Motor neuron (in vitro differentiated cells): ENCODE results near the gene MEX3D. TPM values are rescaled to one million over a fixed set of nuclear protein-coding genes. Genes with fewer than 3 reads are reported as not detected.

Experiments used
- ATAC-seq, 8 experiments: fragments of 200-7000 bp; cut with Tn5 transposase; replicated peaks in 6 of 8; 2 replicates each; pipeline ENCODE4 v1.8.0; 2021; ENCODE audit warnings: mild to moderate bottlenecking in 8 of 8, moderate library complexity in 8 of 8
- H3K27ac ChIP-seq, 2 donors: fragments of 250-450 bp; sonication (Bioruptor Pico); 2 replicates each; pipeline ENCODE4 v1.9.0; 2021; ENCODE audit warnings: antibody characterized with exemption in 2 of 2, mild to moderate bottlenecking in 2 of 2, moderate library complexity in 1 of 2
- H3K4me1 ChIP-seq, 2 donors: fragments of 250-450 bp; sonication (Bioruptor Pico); replicated peaks in 1 of 2; 2 replicates each; pipeline ENCODE4 v1.6.1; 2021; ENCODE audit warnings: antibody characterized with exemption in 2 of 2, mild to moderate bottlenecking in 2 of 2, moderate library complexity in 1 of 2
- H3K4me3 ChIP-seq, 5 donors: fragments of 250-450 bp; sonication (Bioruptor Pico); 2 replicates each; pipeline ENCODE4 v1.9.0; 2021; ENCODE audit warnings: antibody characterized with exemption in 5 of 5, mild to moderate bottlenecking in 5 of 5, moderate library complexity in 4 of 5
- WGBS, 10 experiments: fragments of 450-650 bp; shearing (Covaris generic); methylation state at CpG; one replicate each; pipeline ENCODE4 v1.0.0; 2022; 5-methylcytosine and 5-hydroxymethylcytosine counted together
- in situ Hi-C, 9 experiments: fragments of 400-800 bp; cut with MboI; loops; one replicate each; pipeline ENCODE4 v1.15.0; 2021; ENCODE audit warnings: low sequenced_read_pairs in 9 of 9, low pct_unique_long_range_greater_than_20kb in 2 of 9; ENCODE audit not compliant: unreplicated experiment in 9 of 9
- total RNA-seq, 8 experiments: library from RNA; unstranded; fragments of 300-600 nt; gene quantifications; 2 replicates each; pipeline versions ENCODE4 v1.2.3 to v1.2.4, GENCODE V29; 2022

MEX3D gene
- total RNA-seq, 8 experiments from 2014 or later: 3.2 to 46.9 (median 18.1) TPM

DNA sequence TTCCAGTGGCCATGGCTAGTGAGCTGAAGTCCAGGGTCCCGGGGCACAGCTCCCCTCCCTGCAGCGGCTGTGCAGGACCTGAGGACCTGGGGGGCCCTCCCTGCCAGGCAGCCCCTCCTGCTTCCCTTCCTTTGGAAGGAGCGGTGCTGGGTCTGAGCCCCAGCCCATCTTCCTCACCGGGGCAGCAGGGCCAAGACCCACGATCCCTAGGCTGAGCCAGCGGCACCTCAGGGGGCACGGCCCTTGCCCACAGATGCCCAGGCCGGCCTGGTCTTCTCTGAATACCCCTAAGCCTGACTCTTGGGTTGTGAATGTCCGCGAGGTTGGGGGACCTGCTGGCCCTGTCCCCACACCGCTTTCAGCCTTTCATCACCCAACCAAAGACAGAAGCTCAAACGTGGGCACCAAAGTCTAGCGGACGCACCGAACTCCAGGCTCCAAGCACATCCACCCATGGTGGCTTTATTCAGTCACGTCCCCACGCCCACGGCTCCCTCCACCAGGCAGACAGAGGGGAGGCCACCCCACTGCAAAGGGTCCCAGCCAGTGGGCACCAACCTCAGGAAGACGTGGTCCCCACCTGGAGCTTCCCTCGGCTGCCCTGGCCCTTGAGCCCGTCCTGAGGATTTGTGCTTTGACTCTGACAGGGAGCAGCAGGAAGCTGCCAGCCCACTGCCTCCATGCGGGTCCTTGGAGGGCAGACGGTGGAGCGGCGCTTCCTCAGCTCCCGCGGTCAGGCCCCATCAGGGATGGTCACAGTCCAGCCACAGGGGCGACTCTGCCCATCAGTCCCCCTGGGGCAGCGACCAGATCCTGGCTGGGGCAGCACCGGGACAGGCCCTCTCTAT lies 8.3 kb upstream of the MEX3D start:
- peak overlapping the region in 1 of 2 donors; percentile 23 for H3K27ac ChIP-seq
- no peaks in the 10 kb centered on the region for H3K4me1 ChIP-seq
- 80 to 100% (median 92%) methylated on average over 2 to 11 of the region's 30 CpGs; no CpG with 5 or more reads in 6 of the 10 experiments for WGBS, 10 experiments
- no peak overlapping the region for H3K4me3 ChIP-seq
- peak in 2 of 8 experiments; percentile 10 to 15 for ATAC-seq
- in situ Hi-C loops: no loop called here

DNA sequence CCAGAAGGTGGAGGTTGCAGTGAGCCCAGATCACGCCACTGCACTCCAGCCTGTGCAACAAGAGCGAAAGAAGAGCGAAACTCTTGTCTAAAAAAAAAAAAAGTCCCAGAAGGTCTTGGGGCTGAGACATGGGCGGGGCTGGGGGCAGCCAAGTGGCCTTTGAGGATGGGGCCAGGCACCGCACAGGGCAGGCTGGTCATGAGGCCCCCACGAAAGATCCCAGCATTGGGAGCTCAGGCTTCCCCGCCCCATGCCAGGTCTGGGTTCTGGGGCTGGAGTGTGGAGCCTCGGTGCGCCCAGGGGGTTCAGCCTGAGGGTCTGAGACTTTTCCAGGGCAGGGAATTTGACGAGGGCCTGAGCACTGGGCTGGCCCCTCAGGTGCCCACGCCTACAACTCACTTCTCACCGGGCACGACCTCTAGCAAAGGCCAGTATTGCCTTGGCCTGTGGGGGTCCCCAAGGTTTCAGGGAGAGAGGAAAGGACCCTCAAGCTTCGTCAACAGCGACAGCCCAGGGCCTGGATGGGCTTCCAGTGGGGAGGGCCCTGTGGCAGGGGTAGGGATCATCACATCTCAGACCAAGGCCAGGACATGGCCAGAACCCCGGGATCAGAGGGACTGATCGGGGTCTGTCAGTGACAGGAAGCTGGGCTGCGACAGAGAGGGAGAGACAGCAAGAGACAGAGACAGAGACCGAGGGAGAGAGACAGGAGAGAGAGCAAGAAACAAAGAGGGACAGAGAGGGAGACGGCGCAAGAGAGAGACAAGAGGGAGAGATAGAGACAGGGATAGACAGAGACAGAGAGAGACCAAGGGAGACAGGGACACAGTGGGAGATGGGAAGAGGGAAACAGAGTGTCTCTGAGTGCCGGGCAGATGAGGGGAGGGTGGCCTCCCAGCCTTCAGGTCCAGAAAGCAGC lies 7.5 kb upstream of the MEX3D start:
- no peak overlapping the region for H3K4me3 ChIP-seq
- no peaks in the 10 kb centered on the region for H3K4me1 ChIP-seq
- in situ Hi-C loops: no loop called here
- 58 to 100% (median 90%) methylated on average over 1 to 8 of the region's 22 CpGs; no CpG with 5 or more reads in 1 of the 10 experiments for WGBS, 10 experiments
- peak overlapping the region in 1 of 2 donors; percentile 23 for H3K27ac ChIP-seq
- peak in 4 of 8 experiments; percentile 6 to 10 (median 8) for ATAC-seq

DNA sequence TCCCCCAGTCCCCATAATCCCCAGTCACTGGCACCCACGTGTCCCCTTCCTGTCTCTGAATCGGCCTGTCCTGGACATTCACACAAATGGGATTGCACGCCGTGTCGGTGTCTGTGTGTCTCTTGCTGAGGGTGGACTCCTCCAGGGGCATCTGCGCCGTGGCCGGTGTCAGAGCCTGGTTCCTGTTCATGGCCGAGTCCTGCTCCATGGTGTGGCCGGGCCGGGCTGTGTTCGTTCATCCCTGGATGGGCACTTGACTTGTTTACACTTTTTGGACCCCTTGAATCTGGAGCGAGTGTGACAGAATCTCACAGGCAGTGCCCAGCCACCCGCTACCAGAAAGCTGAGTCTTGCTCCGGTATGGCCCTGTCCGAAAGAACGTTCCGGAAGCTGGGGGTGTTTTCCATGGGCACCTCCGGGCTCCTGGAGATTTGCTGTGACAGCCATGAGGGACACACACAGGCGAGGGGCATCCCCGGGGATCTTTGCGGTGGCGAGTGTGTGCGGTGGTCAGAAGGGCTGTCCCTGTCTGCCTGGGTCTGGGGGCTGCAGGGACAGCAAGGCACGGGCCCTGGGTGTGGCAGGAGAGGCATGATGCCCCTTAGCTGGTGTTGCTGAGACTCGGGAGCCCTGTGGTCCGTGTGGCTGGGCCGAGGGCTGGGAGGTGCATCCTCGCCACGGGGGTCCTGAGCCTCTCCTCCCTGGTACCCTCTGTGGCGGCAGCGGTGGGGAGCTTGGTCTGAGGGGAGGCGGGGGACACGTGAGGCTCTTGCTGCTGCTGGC lies 6.4 kb upstream of the MEX3D start:
- Histone ChIP-seq H3K4me1 (no peaks in the 10 kb centered on the region), H3K27ac (peak overlapping the region in 1 of 2 donors; percentile 55), H3K4me3 (no peak overlapping the region)
- 87 to 100% (median 94%) methylated on average over 2 to 7 of the region's 34 CpGs; no CpG with 5 or more reads in 5 of the 10 experiments for WGBS, 10 experiments
- ATAC-seq: no peak
- in situ Hi-C loops: no loop called here

DNA sequence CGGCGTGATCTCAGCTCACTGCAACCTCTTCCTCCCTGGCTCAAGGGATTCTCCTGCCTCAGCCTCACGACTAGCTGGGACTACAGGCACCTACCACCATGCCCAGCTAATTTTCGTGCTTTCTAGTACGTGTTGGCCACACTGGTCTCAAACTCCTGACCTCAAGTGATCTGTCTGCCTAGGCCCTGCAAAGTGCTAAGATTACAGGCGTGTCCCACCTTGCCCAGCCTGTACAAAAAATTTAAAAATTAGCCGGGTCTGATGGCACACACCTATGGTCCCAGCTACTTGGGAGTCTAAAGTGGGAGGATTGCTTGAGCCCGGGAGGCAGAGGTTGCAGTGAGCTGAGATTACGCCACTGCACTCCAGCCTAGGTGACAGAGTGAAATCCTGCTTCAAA lies 4.7 kb upstream of the MEX3D start:
- in situ Hi-C loops: no loop called here
- H3K4me3 ChIP-seq: no peak overlapping the region
- peaks cover 0 to 4% of the 10 kb centered on the region in 2 donors for H3K4me1 ChIP-seq
- WGBS, 10 experiments: 66 to 100% (median 87%) methylated on average over 1 to 6 of the region's 9 CpGs; no CpG with 5 or more reads in 4 of the 10 experiments
- no peak overlapping the region for H3K27ac ChIP-seq
- ATAC-seq: no peak

DNA sequence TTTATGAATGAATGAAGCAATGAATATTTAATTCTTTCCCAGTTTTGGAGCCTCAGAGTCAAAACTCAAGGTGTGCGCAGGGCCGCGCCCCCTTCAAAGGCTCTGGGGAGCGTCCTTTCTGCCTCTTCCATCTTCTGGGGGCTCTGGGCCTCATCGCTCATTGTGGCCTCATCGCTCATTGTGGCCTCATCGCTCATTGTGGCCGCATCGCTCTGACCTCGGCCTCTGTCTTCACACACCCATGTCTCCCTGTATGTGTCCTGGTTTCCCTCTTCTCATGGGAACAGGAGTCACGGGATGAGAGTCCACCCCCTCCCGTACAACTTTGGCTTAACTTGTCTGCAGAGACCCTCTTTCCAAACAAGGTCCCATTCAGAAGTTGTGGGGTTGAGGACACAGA lies 3.2 kb upstream of the MEX3D start:
- H3K4me1 ChIP-seq: peaks cover 0 to 4% of the 10 kb centered on the region in 2 donors
- in situ Hi-C loops: no loop called here
- no peak for ATAC-seq
- 68 to 100% (median 87%) methylated on average over 1 to 9 of the region's 12 CpGs; no CpG with 5 or more reads in 4 of the 10 experiments for WGBS, 10 experiments
- H3K4me3 ChIP-seq: no peak overlapping the region
- H3K27ac ChIP-seq: no peak overlapping the region

DNA sequence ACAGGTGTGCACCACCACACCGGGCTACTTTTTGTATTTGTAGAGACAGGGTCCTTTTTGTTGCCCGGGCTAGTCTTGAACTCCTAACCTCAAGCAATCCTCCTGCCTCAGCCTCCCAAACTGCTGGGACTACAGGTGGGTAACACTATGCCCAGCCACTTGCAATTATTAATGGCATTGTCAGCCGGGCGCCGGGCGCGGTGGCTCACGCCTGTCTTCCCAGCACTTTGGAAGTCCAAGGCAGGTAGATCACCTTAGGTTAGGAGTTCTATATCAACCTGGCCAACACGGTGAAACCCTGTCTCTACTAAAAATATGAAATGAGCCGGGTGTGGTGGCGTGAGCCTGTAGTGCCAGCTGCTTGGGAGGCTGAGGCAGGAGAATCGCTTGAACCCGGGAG lies 2.7 kb upstream of the MEX3D start:
- in situ Hi-C loops: no loop called here
- WGBS, 10 experiments: 90 to 100% (median 98%) methylated on average over 1 to 10 of the region's 13 CpGs; no CpG with 5 or more reads in 4 of the 10 experiments
- no peak for ATAC-seq
- Histone ChIP-seq H3K4me3 (no peak overlapping the region), H3K27ac (no peak overlapping the region), H3K4me1 (peaks cover 0 to 5% of the 10 kb centered on the region in 2 donors)

DNA sequence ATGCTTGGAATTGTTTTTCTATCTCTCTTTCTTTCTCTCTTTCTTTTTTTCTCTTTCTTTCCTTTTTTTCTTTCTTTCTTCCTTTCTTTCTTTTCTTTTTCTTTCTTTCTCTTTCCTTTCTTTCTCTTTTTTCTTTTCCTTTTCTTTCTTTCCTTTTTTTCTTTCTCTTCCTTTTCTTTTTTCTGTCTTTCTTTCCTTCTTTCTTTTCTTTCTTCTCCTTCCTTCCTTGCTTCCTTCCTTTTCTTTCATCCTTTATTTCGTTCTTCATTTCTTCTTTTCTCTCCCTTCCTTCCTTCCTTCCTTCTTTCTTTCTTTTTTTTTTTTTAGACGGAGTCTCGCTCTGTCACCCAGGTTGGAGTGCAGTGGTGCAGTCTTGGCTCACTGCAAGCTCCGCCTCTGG lies 1.9 kb upstream of the MEX3D start:
- H3K4me3 ChIP-seq: no peak overlapping the region
- WGBS, 10 experiments: 59 to 95% (median 76%) methylated on average over 2 to 4 of the region's 4 CpGs
- in situ Hi-C loops: no loop called here
- H3K27ac ChIP-seq: no peak overlapping the region
- peaks cover 7 to 13% of the 10 kb centered on the region in 2 donors for H3K4me1 ChIP-seq
- ATAC-seq: no peak

DNA sequence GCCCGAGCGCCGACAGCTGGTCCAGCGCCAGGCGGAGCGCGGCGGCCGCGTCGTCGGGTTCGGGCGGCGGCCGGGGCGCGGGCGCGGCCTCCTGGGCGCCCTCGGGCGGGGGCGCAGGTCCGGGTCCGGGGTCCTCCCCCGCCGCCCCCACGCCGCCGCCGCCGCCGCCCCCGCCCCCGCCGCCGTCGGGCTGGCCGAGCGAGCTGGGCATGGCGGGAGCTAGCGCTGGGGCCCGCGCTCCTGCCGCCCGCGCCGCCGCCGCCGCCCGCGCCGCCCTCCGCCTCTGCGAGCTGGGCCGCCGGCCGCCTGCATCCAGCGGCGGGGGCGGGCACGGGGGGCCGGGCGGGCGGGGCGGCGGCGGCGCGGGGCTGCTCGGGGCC lies 287 bp downstream of the MEX3D start:
- Histone ChIP-seq H3K27ac (peak overlapping the region; percentile 91 to 99), H3K4me1 (peaks cover 8 to 13% of the 10 kb centered on the region in 2 donors), H3K4me3 (peak overlapping the region; percentile 63 to 96 (median 89))
- ATAC-seq: peak in 2 of 8 experiments; percentile 2 to 8
- no CpG with 5 or more reads among the region's 73 CpGs for WGBS, 10 experiments
- in situ Hi-C loops: no loop called here

DNA sequence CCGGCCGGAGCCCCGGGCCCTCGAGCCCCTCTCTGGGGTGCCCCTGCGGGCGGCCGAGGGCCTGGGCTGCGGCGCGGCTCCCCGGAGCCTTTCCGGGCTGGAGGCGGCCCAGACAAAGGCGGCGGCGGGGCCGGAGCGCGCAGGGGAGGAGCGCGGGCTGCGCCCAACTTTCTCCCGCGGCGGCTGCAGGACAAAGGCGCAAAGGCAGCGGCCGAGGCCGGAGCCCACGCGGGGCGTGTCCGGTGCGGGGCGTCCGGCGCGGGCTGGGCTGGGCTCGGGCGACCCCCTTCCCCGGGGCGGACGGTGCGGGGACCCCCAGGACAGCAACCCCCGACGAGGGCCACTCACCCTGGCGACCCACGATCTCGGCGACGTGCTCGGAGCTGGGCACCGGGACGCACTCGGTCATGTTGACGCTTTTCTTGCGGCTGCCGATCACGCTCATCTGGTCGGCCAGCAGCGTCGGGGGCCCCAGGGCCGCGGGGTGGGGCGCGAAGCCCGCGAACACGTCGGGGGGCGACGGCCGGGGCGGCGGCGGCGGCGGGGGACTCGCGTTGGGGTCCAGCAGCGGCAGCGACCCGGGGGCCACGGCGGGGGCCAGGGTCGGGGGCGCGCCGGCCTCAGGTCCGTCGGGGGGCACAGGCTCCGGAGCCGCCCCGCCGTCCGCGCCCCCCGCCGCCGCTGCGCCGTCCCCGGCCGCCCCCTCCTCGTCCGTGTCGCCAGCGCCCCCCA lies 843 bp downstream of the MEX3D start:
- no CpG with 5 or more reads among the region's 108 CpGs for WGBS, 10 experiments
- peak in 3 of 8 experiments; percentile 49 to 58 (median 55) for ATAC-seq
- Histone ChIP-seq H3K4me1 (peaks cover 8 to 13% of the 10 kb centered on the region in 2 donors), H3K4me3 (peak overlapping the region; percentile 63 to 96 (median 89)), H3K27ac (peak overlapping the region; percentile 91 to 99)
- in situ Hi-C loops: no loop called here

DNA sequence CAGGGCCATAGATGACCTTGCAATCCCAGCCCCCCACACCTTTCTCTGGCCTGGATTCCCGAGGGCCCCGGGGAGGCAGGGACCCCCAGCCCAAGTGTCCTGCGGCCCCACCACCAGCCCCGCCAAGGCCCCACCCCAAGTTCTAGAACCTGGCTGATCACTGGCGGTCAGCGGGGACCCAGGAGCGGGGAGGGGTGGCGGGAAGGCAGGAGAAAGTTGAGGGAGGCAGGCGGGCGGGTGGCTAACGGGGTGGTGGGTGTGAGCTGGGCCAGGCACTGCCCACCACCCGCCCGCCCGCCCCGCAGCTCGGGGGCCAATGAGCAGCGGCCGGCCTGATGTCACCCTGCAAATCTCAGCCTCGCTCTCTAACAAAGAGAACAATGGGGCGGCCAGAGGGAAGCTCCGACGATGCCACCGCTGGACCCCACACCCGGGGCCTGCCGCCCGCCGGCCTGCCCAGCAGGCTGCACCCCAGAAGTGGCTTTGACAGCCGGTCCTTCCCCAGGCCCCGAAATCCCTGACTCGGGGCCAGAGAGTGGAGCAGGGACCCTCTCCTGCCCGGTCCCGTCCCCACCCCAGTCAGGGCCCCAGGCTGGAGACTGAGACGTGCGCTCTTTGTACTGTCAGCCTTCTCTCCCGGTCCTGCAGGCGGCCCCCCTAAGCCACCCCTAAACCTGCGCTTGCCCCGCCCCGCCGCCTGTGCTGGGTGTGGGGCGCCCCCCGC lies 1.6 kb downstream of the MEX3D start:
- Histone ChIP-seq H3K4me1 (peaks cover 8 to 13% of the 10 kb centered on the region in 2 donors), H3K4me3 (peak overlapping the region; percentile 63 to 96 (median 89)), H3K27ac (peak overlapping the region; percentile 91 to 99)
- WGBS, 10 experiments: 10% methylated on average over 2 of the region's 42 CpGs; no CpG with 5 or more reads in 9 of the 10 experiments
- in situ Hi-C loops: no loop called here
- peak; percentile 61 to 87 (median 86) for ATAC-seq

DNA sequence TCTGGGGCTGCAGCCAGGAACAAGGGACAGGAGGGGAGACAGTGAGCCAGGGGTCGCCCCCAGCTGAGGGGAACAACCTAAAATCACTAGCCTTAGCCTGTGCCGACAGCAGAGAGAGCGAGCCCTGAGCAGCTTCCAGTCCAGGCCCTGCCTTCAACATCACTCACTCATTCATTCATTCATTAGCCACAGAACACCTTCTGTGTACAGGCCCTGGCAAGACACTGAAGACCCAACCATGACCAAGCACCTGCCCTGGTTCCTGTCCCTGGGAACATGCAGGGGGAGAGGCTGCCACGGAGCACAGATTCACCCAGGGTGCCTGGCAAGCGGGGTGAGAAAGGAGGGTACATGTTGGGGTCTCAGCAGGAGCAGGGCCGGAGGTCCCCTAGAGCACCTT lies 4.9 kb downstream of the MEX3D start:
- Histone ChIP-seq H3K27ac (no peak overlapping the region), H3K4me3 (no peak overlapping the region), H3K4me1 (peaks cover 10 to 20% of the 10 kb centered on the region in 2 donors)
- WGBS, 10 experiments: 91 to 100% (median 100%) methylated on average over 1 to 6 of the region's 6 CpGs; no CpG with 5 or more reads in 7 of the 10 experiments
- in situ Hi-C loops: no loop called here
- no peak for ATAC-seq
